Activated CD8-positive, alpha-beta memory T cell treated with anti-CD3 and anti-CD28 coated beads, Interleukin-2, amount 10 ng/mL, durations not matched to agents 7 days and 5 days (primary cell): ENCODE measurements around the gene DRD4. TPM values are rescaled to one million over a fixed set of nuclear protein-coding genes. Genes with fewer than 3 reads are reported as not detected.
"Not testable (repeated sequence)": the region's sequence is repeated elsewhere in the genome, so short reads cannot be mapped to it uniquely, and the experiment has no call there.

Experiments used
- ATAC-seq: fragments of 150-1000 bp; cut with Tn5 transposase; one replicate; pipeline ENCODE4 v1.10.0; 2021; ENCODE audit warnings: moderate library complexity
- CTCF ChIA-PET: fragments of 350-600 bp; sonication (Branson Sonifier 250); formaldehyde crosslinking; loops from one replicate; lab custom pipeline; 2021; ENCODE audit warnings: antibody characterized with exemption; lab: Charles Lee
- DNase-seq: peaks from one replicate; pipeline ENCODE4 v3.0.0-alpha.2; 2020
- H3K27ac Mint-ChIP-seq: one replicate; pipeline ENCODE4 v1.8.0; 2021; ENCODE audit warnings: mild to moderate bottlenecking, mixed read lengths
- H3K27me3 Mint-ChIP-seq: one replicate; pipeline ENCODE4 v1.8.0; 2021; ENCODE audit warnings: mixed read lengths
- H3K36me3 Mint-ChIP-seq: one replicate; pipeline ENCODE4 v1.8.0; 2021; ENCODE audit warnings: mild to moderate bottlenecking, mixed read lengths
- H3K4me1 Mint-ChIP-seq: one replicate; pipeline ENCODE4 v1.8.0; 2021; ENCODE audit warnings: mixed read lengths
- H3K4me3 Mint-ChIP-seq: one replicate; pipeline ENCODE4 v1.8.0; 2021; ENCODE audit warnings: mild to moderate bottlenecking, moderate library complexity, mixed read lengths
- H3K9me3 Mint-ChIP-seq: one replicate; pipeline ENCODE4 v1.8.0; 2022; ENCODE audit warnings: low read depth, mixed read lengths
- total RNA-seq, 2 experiments: library from RNA; stranded (reverse); gene quantifications; one replicate each; pipeline ENCODE4 v1.2.3, GENCODE V29; 2021

Gene DRD4
- total RNA-seq, 2 experiments from 2014 or later, result 0.16 to 0.41 TPM

- H3K4me3 Mint-ChIP-seq, H3K27ac Mint-ChIP-seq, H3K9me3 Mint-ChIP-seq, H3K27me3 Mint-ChIP-seq, ATAC-seq, DNase-seq: not testable (repeated sequence)
- CTCF ChIA-PET, result interaction anchor here (0.6 to 1.2 kb wide), 2 partner anchors 13 to 243 kb away, joined by 3 read pairs; no protein-coding TSS in a partner anchor
- Mint-ChIP-seq H3K4me1 (peaks cover 49% of the 10 kb centered on the region), H3K36me3 (peaks cover 15% of the 10 kb centered on the region)
These were observed 53.2 kb downstream of the DRD4 start for GRCh38 chr11:690244-690643.

Other genes with a start within 250 kb of the DRD4 start
- under 1 TPM; 0.09 to 0.18 TPM for gene PKP3, start 243.1 kb upstream of the DRD4 start, total RNA-seq
- gene SIGIRR, start 222.3 kb upstream of the DRD4 start, total RNA-seq, result 100 to 1,000 TPM in 1 of 2 experiments, 10 to 100 TPM in 1; 96.2 to 198 TPM
- gene ANO9, start 195.3 kb upstream of the DRD4 start, total RNA-seq, result 10 to 100 TPM; 33.0 to 79.4 TPM
- 10 to 100 TPM; 26.6 to 31.2 TPM for gene PTDSS2, start 187.0 kb upstream of the DRD4 start, total RNA-seq
- 100 to 1,000 TPM in 1 of 2 experiments, 10 to 100 TPM in 1; 98.4 to 113 TPM for gene RNH1, start 130.0 kb upstream of the DRD4 start, total RNA-seq
- 10 to 100 TPM; 50.7 to 53.8 TPM for gene HRAS, start 101.7 kb upstream of the DRD4 start, total RNA-seq
- gene LRRC56, start 99.7 kb upstream of the DRD4 start, total RNA-seq, result 1 to 10 TPM; 1.7 to 2.1 TPM
- gene LMNTD2, start 76.5 kb upstream of the DRD4 start, total RNA-seq, result 1 to 10 TPM in 1 of 2 experiments, under 1 TPM in 1; 0.23 to 1.3 TPM
- gene RASSF7, start 76.3 kb upstream of the DRD4 start, total RNA-seq, result 10 to 100 TPM; 20.8 to 32.1 TPM
- 10 to 100 TPM; 60.2 to 62.0 TPM for gene PHRF1, start 60.8 kb upstream of the DRD4 start, total RNA-seq
- 100 to 1,000 TPM; 146 to 267 TPM for gene IRF7, start 21.3 kb upstream of the DRD4 start, total RNA-seq
- not detected for gene CDHR5, start 12.3 kb upstream of the DRD4 start, total RNA-seq
- gene SCT, start 10.1 kb upstream of the DRD4 start, total RNA-seq, result not detected
- gene DEAF1, start 58.0 kb downstream of the DRD4 start, total RNA-seq, result 10 to 100 TPM; 39.0 to 40.1 TPM
- gene TMEM80, start 58.5 kb downstream of the DRD4 start, total RNA-seq, result 10 to 100 TPM; 23.5 to 26.0 TPM
- gene EPS8L2, start 69.0 kb downstream of the DRD4 start, total RNA-seq, result 10 to 100 TPM; 17.4 to 20.2 TPM
- 100 to 1,000 TPM; 249 to 293 TPM for gene TALDO1, start 110.2 kb downstream of the DRD4 start, total RNA-seq
- 10 to 100 TPM; 62.4 to 79.4 TPM for gene GATD1, start 140.2 kb downstream of the DRD4 start, total RNA-seq
- 1 to 10 TPM; 1.3 to 3.7 TPM for gene CEND1, start 152.8 kb downstream of the DRD4 start, total RNA-seq
- 10 to 100 TPM; 49.4 to 54.7 TPM for gene SLC25A22, start 161.0 kb downstream of the DRD4 start, total RNA-seq
- 10 to 100 TPM; 42.4 to 59.8 TPM for gene PIDD1, start 168.0 kb downstream of the DRD4 start, total RNA-seq
- gene RPLP2, start 172.7 kb downstream of the DRD4 start, total RNA-seq, result 1,000 to 10,000 TPM; 1,844 to 1,872 TPM
- 10 to 100 TPM; 64.7 to 70.0 TPM for gene PNPLA2, start 181.6 kb downstream of the DRD4 start, total RNA-seq
- gene CRACR2B, start 190.7 kb downstream of the DRD4 start, total RNA-seq, result 10 to 100 TPM; 11.3 to 14.1 TPM
- gene CD151, start 195.7 kb downstream of the DRD4 start, total RNA-seq, result 10 to 100 TPM; 23.1 to 54.9 TPM
- gene POLR2L, start 205.3 kb downstream of the DRD4 start, total RNA-seq, result 100 to 1,000 TPM in 1 of 2 experiments, 10 to 100 TPM in 1; 87.6 to 114 TPM
- 10 to 100 TPM in 1 of 2 experiments, 1 to 10 TPM in 1; 7.8 to 17.8 TPM for gene TSPAN4, start 205.6 kb downstream of the DRD4 start, total RNA-seq